ENCODE measurements around the gene PRKAR2B. TPM values are rescaled to one million over a fixed set of nuclear protein-coding genes. Genes with fewer than 3 reads are reported as not detected.
A peak's percentile ranks its signal among the peaks of the same experiment; 100 is the strongest.

Gene PRKAR2B
- total RNA-seq, 2 donors from 2014 or later, result 12.4 to 65.7 TPM

DNA sequence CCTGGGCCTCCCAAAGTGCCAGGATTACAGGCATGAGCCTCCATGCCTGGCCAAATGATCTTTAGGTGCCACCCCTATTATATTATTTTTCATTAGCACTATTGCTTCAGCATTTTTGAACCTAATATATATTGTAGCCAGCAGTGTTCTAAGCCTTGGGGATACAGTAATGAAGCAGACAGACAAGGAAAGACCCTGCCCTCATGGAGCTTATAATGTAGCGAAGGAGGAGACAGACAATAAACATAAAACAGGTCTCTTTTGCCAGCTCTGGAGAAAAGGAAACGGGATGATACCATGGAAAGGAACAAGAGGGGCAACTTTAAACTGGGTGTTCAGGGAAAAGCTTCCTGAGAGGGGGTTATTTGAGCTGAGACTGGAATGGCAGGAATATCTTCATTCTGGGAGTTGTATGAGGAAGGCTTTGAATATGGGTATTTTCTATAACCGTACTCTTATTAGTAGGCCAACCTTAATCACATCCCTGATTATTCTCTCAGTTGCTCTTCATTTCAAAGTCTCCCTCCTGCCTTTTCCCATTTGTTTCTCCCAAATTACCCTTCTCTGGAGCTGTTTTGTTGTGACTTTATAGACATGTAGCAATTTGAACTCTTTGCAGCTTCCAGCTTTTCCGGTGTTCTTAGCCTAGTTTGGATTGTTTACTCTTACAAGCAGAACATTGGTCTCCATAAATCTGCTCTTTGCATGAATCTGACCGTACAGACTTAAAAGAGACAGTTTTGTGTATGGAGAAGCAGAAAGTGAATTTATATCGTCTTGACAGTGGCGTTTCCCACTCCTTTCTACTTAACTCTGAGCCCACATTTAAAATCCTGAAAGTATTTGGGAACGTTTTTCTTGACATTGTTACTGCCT is 19.0 kb downstream of the PRKAR2B start:
- TF ChIP-seq POLR2A (IDR thresholded peaks at IDR 0.05) (no peak), POLR2AphosphoS5 (IDR thresholded peaks at IDR 0.05) (no peak)
- TF ChIP-seq, protein P1, sequence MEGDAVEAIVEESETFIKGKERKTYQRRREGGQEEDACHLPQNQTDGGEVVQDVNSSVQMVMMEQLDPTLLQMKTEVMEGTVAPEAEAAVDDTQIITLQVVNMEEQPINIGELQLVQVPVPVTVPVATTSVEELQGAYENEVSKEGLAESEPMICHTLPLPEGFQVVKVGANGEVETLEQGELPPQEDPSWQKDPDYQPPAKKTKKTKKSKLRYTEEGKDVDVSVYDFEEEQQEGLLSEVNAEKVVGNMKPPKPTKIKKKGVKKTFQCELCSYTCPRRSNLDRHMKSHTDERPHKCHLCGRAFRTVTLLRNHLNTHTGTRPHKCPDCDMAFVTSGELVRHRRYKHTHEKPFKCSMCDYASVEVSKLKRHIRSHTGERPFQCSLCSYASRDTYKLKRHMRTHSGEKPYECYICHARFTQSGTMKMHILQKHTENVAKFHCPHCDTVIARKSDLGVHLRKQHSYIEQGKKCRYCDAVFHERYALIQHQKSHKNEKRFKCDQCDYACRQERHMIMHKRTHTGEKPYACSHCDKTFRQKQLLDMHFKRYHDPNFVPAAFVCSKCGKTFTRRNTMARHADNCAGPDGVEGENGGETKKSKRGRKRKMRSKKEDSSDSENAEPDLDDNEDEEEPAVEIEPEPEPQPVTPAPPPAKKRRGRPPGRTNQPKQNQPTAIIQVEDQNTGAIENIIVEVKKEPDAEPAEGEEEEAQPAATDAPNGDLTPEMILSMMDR (IDR thresholded peaks at IDR 0.05), result no peak
- intact Hi-C loops (cut with DNase I), result no loop called here
- Histone ChIP-seq H3K36me3 (no peaks in the 10 kb centered on the region), H3K4me1 (replicated peaks) (no peaks in the 10 kb centered on the region), H3K9me3 (no peaks in the 10 kb centered on the region), H3K4me3 (no peak overlapping the region), H3K27me3 (replicated peaks; ENCODE audit: insufficient read depth) (no peaks in the 10 kb centered on the region), H3K27ac (peak overlapping the region; percentile 3 to 10)
- 32% methylated on average over 8 of the region's 8 CpGs for WGBS
- DNase-seq (ENCODE audit: low spot score), result no peak

DNA sequence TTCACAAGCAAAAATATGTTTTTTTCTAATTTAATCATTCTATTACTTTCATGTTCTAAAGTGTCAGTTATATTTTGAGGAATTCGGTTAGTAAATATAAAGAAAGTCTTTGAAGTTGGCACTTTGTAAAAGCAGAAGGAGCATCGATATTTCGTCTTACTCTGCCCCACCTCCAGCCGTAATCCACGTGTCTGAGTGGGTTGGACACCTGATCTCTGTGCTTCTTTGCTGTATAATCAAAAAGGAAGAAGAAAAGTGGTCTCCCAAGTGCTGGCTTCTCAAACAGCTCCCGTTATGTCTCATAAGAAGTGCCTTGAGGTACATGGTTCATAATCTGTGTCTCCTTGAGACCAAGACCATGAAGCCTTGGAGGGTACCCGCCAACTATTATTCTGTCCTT is 19.8 kb downstream of the PRKAR2B start:
- intact Hi-C loops (cut with DNase I), result no loop called here
- no peaks in the 10 kb centered on the region for H3K9me3 ChIP-seq
- WGBS, result 34% methylated on average over 7 of the region's 7 CpGs
- H3K27ac ChIP-seq, result peak overlapping the region; percentile 3 to 10
- no peaks in the 10 kb centered on the region for H3K36me3 ChIP-seq
- TF ChIP-seq, protein P1 (IDR thresholded peaks at IDR 0.05), result no peak
- no peak for TF ChIP-seq POLR2AphosphoS5 (IDR thresholded peaks at IDR 0.05)
- H3K27me3 ChIP-seq (replicated peaks; ENCODE audit: insufficient read depth), result no peaks in the 10 kb centered on the region
- no peak overlapping the region for H3K4me3 ChIP-seq
- H3K4me1 ChIP-seq (replicated peaks), result no peaks in the 10 kb centered on the region
- DNase-seq (ENCODE audit: low spot score), result no peak

DNA sequence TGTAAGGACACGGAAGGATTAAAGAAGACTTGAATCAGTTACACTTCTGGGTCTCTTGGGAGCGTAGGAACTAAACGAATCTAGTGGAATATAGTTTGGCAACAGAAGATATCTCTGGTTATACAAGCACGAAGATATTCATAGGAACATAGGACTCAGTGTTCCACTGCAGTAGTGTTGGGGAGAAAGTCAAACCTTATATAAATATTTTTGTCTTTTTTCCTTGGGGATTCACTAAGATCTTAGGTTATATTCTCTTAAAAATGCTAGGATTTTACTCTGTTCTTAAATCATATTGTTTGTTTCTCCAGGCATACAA is 21.4 kb downstream of the PRKAR2B start:
- DNase-seq (ENCODE audit: low spot score), result no peak
- intact Hi-C loops (cut with DNase I), result no loop called here
- Histone ChIP-seq H3K9me3 (no peaks in the 10 kb centered on the region), H3K4me3 (no peak overlapping the region), H3K27ac (no peak overlapping the region), H3K4me1 (replicated peaks) (no peaks in the 10 kb centered on the region), H3K27me3 (replicated peaks; ENCODE audit: insufficient read depth) (no peaks in the 10 kb centered on the region), H3K36me3 (no peaks in the 10 kb centered on the region)
- no peak for TF ChIP-seq POLR2AphosphoS5 (IDR thresholded peaks at IDR 0.05)
- no peak for TF ChIP-seq POLR2A (IDR thresholded peaks at IDR 0.05)
- TF ChIP-seq, protein P1 (IDR thresholded peaks at IDR 0.05), result no peak
- WGBS, result 66% methylated on average over 4 of the region's 4 CpGs

DNA sequence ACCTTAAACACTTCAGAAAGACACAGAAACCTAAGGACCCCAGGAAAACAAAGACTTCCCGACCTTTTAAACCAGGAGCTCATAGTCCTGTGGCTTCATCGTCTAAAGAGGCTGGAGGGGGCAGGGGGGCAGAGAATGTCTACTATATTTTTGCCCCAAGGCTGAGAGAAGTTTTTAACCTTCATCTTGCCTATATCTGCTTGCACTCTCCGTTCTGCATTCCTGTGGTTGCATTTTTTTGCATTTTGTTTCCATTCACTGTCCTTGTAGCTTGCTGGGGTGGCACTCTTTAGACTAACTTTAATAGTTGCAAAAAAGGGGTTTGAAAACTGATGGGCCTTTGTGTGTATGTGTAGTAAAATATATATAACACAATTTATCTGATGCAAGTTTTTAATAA is 23.7 kb downstream of the PRKAR2B start:
- DNase-seq (ENCODE audit: low spot score), result no peak

More for the DNA sequence above, 23.7 kb downstream of the PRKAR2B start:
- intact Hi-C loops (cut with DNase I), result no loop called here
- Histone ChIP-seq H3K9me3 (no peaks in the 10 kb centered on the region), H3K27ac (no peak overlapping the region), H3K36me3 (no peaks in the 10 kb centered on the region), H3K27me3 (replicated peaks; ENCODE audit: insufficient read depth) (no peaks in the 10 kb centered on the region), H3K4me1 (replicated peaks) (no peaks in the 10 kb centered on the region), H3K4me3 (no peak overlapping the region)
- WGBS, result 68% methylated on average over 3 of the region's 3 CpGs
- TF ChIP-seq POLR2AphosphoS5 (IDR thresholded peaks at IDR 0.05) (no peak), POLR2A (IDR thresholded peaks at IDR 0.05) (no peak)
- TF ChIP-seq, protein P1 (IDR thresholded peaks at IDR 0.05), result no peak

Measured in prostate gland (tissue), 2 donors.